Panc1 (cell line): Measurements from ENCODE around the gene FSTL5. TPM values are rescaled to one million over a fixed set of nuclear protein-coding genes. Genes with fewer than 3 reads are reported as not detected.

ENCODE experiments used
- ATAC-seq: fragments of 200-7000 bp; cut with Tn5 transposase; 2 replicates; pipeline ENCODE4 v1.9.1; 2020; ENCODE audit warnings: mild to moderate bottlenecking, moderate library complexity
- BruUV-seq: library from RNA; stranded (reverse); fragments of 400-500 nt; replicated peaks from 2 replicates; lab custom pipeline; 2021; lab: Mats Ljungman, UMichigan
- CTCF ChIA-PET: fragments of 300-600 bp; sonication (Branson Sonifier 250); formaldehyde crosslinking; loops from one replicate; lab custom pipeline; 2022; ENCODE audit warnings: antibody characterized with exemption; lab: Charles Lee
- POLR2A ChIA-PET: fragments of 300-600 bp; sonication (Branson Sonifier 250); formaldehyde crosslinking; loops from one replicate; lab custom pipeline; 2022; ENCODE audit warnings: antibody characterized with exemption; lab: Charles Lee
- DNase-seq: peaks from one replicate; pipeline ENCODE4 v3.0.0-alpha.2; 2010; ENCODE audit warnings: low read depth, low spot score
- H3K27ac ChIP-seq: 2 replicates; pipeline ENCODE4 v1.5.1; 2011; ENCODE audit warnings: mild to moderate bottlenecking, low read length, inconsistent platforms
- H3K27me3 ChIP-seq: fragments of 200-500 bp; sonication (Bioruptor generic); 2 replicates; pipeline ENCODE4 v1.6.0; 2014; ENCODE audit warnings: low read length, inconsistent platforms; ENCODE audit not compliant: control insufficient read depth, insufficient read depth
- H3K36me3 ChIP-seq: fragments of 200-500 bp; sonication (Bioruptor generic); 2 replicates; pipeline ENCODE4 v1.5.1; 2014; ENCODE audit warnings: inconsistent platforms, mild to moderate bottlenecking, low read length, moderate library complexity; ENCODE audit not compliant: control insufficient read depth, insufficient read depth
- H3K4me1 ChIP-seq: 2 replicates; pipeline ENCODE4 v1.5.1; 2011; ENCODE audit warnings: inconsistent platforms, mild to moderate bottlenecking, low read length, moderate library complexity; ENCODE audit not compliant: control insufficient read depth, insufficient read depth
- H3K4me3 ChIP-seq, 2 experiments: 2 replicates each; pipeline ENCODE4 v1.5.1; 2011 to 2012; ENCODE audit warnings: low read depth in 2 of 2, low read length in 2 of 2, mild to moderate bottlenecking in 2 of 2, inconsistent platforms in 1 of 2, moderate library complexity in 1 of 2
- H3K9me3 ChIP-seq: fragments of 200-500 bp; sonication (Bioruptor generic); 2 replicates; pipeline ENCODE4 v1.5.1; 2014; ENCODE audit warnings: low read depth, mild to moderate bottlenecking, inconsistent platforms, low read length, moderate library complexity; ENCODE audit not compliant: control insufficient read depth, insufficient read depth
- POLR2AphosphoS5 ChIP-seq: IDR thresholded peaks from 2 replicates; pipeline ENCODE4 v1.6.1; 2012; ENCODE audit warnings: mild to moderate bottlenecking, low read depth, low read length, moderate library complexity
- SIN3A ChIP-seq: IDR thresholded peaks from 2 replicates; pipeline ENCODE4 v1.6.1; 2012; ENCODE audit warnings: low read depth, mild to moderate bottlenecking, low read length, moderate library complexity, borderline replicate concordance; ENCODE audit not compliant: insufficient read depth
- TCF7L2 ChIP-seq: IDR thresholded peaks from 2 replicates; pipeline ENCODE4 v1.6.1; 2011; ENCODE audit warnings: mild to moderate bottlenecking, low read depth, low read length, inconsistent platforms
- in situ Hi-C: cut with HindIII; loops from 2 replicates; pipeline ENCODE4 v1.10.0; 2016; ENCODE audit warnings: low sequenced_read_pairs, low pct_unique_long_range_greater_than_20kb
- intact Hi-C: fragments of 100-400 bp; cut with micrococcal nuclease; formaldehyde crosslinking; loops from one replicate; pipeline ENCODE4 v1.10.0; 2022; ENCODE audit not compliant: unreplicated experiment
- total RNA-seq: library from RNA; stranded (reverse); gene quantifications from one replicate; pipeline ENCODE4 v1.2.1, GENCODE V29; 2021; ENCODE audit not compliant: unreplicated experiment
- TF ChIP-seq, protein P1 (sequence below): fragments of 450-650 bp; IDR thresholded peaks from 2 replicates; pipeline ENCODE4 v1.5.1; 2017; ENCODE audit warnings: mild to moderate bottlenecking
- TF ChIP-seq, protein P2 (sequence below), 2 experiments: IDR thresholded peaks; 2 replicates each; pipeline ENCODE4 v1.6.1; 2011 to 2012; ENCODE audit warnings: low read depth in 2 of 2, control low read depth in 1 of 2, low read length in 1 of 2, mild to moderate bottlenecking in 1 of 2, moderate library complexity in 1 of 2; ENCODE audit not compliant: insufficient read depth in 1 of 2

The FSTL5 gene
- total RNA-seq, 1 experiment from 2014 or later: 0.67 TPM

DNA sequence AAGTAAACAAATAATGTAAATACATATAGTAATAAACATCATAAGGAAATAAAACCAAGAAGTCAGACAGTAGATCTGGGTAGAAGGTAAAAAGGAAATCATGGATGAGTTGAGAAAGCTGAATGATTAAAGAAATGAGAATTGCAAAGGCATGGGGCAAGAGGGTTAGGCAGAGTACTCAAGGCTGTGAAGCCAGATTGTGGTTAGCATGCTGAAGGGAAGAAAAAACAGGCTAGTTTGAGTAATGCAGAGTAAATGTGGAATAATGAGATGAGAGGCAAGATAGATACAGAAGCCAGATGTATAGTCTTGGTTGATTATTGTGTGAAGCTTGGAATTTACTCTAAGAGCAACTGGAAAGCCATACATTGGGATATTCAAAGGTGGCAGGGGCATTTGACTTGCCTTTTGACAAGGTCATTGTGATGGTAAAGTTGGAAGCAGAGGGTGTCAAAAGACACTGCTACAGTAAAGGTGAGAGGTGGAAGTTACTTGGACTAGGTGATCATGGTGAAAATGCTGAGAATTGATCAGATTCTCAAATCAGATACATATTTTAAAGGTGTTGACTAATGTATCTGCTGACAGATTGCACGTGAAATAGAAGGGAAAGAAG, 307.0 kb downstream of the FSTL5 start:
- POLR2A ChIA-PET: no interaction called here
- Histone ChIP-seq H3K4me1 (no peaks in the 10 kb centered on the region), H3K27ac (no peak overlapping the region), H3K27me3 (no peaks in the 10 kb centered on the region), H3K4me3 (no peak overlapping the region), H3K36me3 (no peaks in the 10 kb centered on the region), H3K9me3 (no peaks in the 10 kb centered on the region)
- no peak for DNase-seq
- TF ChIP-seq SIN3A (no peak), POLR2AphosphoS5 (no peak), TCF7L2 (no peak)
- TF ChIP-seq, protein P1, sequence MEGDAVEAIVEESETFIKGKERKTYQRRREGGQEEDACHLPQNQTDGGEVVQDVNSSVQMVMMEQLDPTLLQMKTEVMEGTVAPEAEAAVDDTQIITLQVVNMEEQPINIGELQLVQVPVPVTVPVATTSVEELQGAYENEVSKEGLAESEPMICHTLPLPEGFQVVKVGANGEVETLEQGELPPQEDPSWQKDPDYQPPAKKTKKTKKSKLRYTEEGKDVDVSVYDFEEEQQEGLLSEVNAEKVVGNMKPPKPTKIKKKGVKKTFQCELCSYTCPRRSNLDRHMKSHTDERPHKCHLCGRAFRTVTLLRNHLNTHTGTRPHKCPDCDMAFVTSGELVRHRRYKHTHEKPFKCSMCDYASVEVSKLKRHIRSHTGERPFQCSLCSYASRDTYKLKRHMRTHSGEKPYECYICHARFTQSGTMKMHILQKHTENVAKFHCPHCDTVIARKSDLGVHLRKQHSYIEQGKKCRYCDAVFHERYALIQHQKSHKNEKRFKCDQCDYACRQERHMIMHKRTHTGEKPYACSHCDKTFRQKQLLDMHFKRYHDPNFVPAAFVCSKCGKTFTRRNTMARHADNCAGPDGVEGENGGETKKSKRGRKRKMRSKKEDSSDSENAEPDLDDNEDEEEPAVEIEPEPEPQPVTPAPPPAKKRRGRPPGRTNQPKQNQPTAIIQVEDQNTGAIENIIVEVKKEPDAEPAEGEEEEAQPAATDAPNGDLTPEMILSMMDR: no peak
- TF ChIP-seq, protein P2, sequence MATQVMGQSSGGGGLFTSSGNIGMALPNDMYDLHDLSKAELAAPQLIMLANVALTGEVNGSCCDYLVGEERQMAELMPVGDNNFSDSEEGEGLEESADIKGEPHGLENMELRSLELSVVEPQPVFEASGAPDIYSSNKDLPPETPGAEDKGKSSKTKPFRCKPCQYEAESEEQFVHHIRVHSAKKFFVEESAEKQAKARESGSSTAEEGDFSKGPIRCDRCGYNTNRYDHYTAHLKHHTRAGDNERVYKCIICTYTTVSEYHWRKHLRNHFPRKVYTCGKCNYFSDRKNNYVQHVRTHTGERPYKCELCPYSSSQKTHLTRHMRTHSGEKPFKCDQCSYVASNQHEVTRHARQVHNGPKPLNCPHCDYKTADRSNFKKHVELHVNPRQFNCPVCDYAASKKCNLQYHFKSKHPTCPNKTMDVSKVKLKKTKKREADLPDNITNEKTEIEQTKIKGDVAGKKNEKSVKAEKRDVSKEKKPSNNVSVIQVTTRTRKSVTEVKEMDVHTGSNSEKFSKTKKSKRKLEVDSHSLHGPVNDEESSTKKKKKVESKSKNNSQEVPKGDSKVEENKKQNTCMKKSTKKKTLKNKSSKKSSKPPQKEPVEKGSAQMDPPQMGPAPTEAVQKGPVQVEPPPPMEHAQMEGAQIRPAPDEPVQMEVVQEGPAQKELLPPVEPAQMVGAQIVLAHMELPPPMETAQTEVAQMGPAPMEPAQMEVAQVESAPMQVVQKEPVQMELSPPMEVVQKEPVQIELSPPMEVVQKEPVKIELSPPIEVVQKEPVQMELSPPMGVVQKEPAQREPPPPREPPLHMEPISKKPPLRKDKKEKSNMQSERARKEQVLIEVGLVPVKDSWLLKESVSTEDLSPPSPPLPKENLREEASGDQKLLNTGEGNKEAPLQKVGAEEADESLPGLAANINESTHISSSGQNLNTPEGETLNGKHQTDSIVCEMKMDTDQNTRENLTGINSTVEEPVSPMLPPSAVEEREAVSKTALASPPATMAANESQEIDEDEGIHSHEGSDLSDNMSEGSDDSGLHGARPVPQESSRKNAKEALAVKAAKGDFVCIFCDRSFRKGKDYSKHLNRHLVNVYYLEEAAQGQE (IDR thresholded peaks at IDR 0.05; ENCODE audit: insufficient read depth in 1 of 2, low read depth in 2 of 2, low read length in 1 of 2): no peak
- in situ Hi-C loops (no loop called here), intact Hi-C loops (no loop called here)
- BruUV-seq: no TSS peak
- CTCF ChIA-PET: no interaction called here
- ATAC-seq: no peak

GRCh38 chr4:161850631-161851030, 313.2 kb downstream of the FSTL5 start:
- in situ Hi-C loops: no loop called here
- Histone ChIP-seq H3K4me3 (no peak overlapping the region), H3K27me3 (no peaks in the 10 kb centered on the region), H3K36me3 (no peaks in the 10 kb centered on the region), H3K9me3 (no peaks in the 10 kb centered on the region), H3K27ac (no peak overlapping the region), H3K4me1 (no peaks in the 10 kb centered on the region)
- no TSS peak for BruUV-seq
- no peak for TF ChIP-seq POLR2AphosphoS5
- TF ChIP-seq, protein P1: no peak
- no peak for TF ChIP-seq TCF7L2
- no peak for TF ChIP-seq SIN3A
- TF ChIP-seq, protein P2 (IDR thresholded peaks at IDR 0.05; ENCODE audit: insufficient read depth in 1 of 2, low read depth in 2 of 2, low read length in 1 of 2): no peak
- no peak for DNase-seq
- no peak for ATAC-seq
- POLR2A ChIA-PET: no interaction called here
- intact Hi-C loops: no loop called here
- CTCF ChIA-PET: no interaction called here
